Adipose tissue (tissue), 3 donors: ENCODE data around the gene CPA1. TPM values are rescaled to one million over a fixed set of nuclear protein-coding genes. Genes with fewer than 3 reads are reported as not detected.

Experiments used
- polyA plus RNA-seq, 3 donors: library from polyadenylated mRNA; stranded (reverse); fragments of 200-250 nt; gene quantifications; one replicate each; pipeline ENCODE4 v1.2.3, GENCODE V29; 2013
- donor health status: healthy with polysubstance abuse.
- donor health status: Bipolar disorder and iron deficiency.
- donor health status: healthy.

CPA1 gene
- polyA plus RNA-seq, 3 donors: 5.3 to 12,264 (median 18.3) TPM

Other genes starting within 250 kb of the CPA1 start
- gene TMEM209, start 175.1 kb upstream of the CPA1 start, polyA plus RNA-seq: 1 to 10 TPM; 3.9 to 7.6 (median 6.0) TPM
- under 1 TPM in 1 of 3 donors, not detected in 2; 0.24 TPM for gene SSMEM1, start 172.6 kb upstream of the CPA1 start, polyA plus RNA-seq
- 1,000 to 10,000 TPM in 1 of 3 donors, 10 to 100 TPM in 1, 1 to 10 TPM in 1; 4.2 to 4,704 (median 14.6) TPM for gene CPA2, start 113.6 kb upstream of the CPA1 start, polyA plus RNA-seq
- 1 to 10 TPM in 1 of 3 donors, under 1 TPM in 2; 0.67 to 5.9 (median 0.98) TPM for gene CPA4, start 87.3 kb upstream of the CPA1 start, polyA plus RNA-seq
- under 1 TPM in 2 of 3 donors, not detected in 1; 0.04 to 0.20 TPM for gene CPA5, start 35.7 kb upstream of the CPA1 start, polyA plus RNA-seq
- gene CEP41, start 60.5 kb downstream of the CPA1 start, polyA plus RNA-seq: 1 to 10 TPM; 4.0 to 6.2 (median 5.6) TPM
- 100 to 1,000 TPM in 2 of 3 donors, 10 to 100 TPM in 1; 28.5 to 410 (median 177) TPM for gene MEST, start 111.6 kb downstream of the CPA1 start, polyA plus RNA-seq